GM12878 (cell line): ENCODE measurements around the gene LMAN2L. TPM values are rescaled to one million over a fixed set of nuclear protein-coding genes. Genes with fewer than 3 reads are reported as not detected.

ENCODE experiments used
- ATAC-seq: fragments of 200-7000 bp; cut with Tn5 transposase; 3 replicates; pipeline ENCODE4 v1.9.1; 2020; ENCODE audit warnings: mild to moderate bottlenecking, moderate library complexity
- BruUV-seq: library from RNA; stranded (reverse); fragments of 400-500 nt; replicated peaks from 2 replicates; lab custom pipeline; 2021; lab: Mats Ljungman, UMichigan
- CTCF ChIA-PET: fragments of 300-600 bp; sonication (Branson Sonifier 250); formaldehyde crosslinking; extraction: SDS; loops from one replicate; lab custom pipeline; 2021; ENCODE audit warnings: inconsistent platforms; lab: Yijun Ruan, JAX
- POLR2A ChIA-PET: fragments of 350-600 bp; formaldehyde crosslinking; extraction: SDS; loops from one replicate; lab custom pipeline; 2021; ENCODE audit warnings: inconsistent platforms; lab: Charles Lee
- RAD21 ChIA-PET: fragments of 300-600 bp; sonication (Branson Sonifier 250); formaldehyde crosslinking; loops from one replicate; lab custom pipeline; 2023; ENCODE audit warnings: antibody characterized with exemption; ENCODE audit not compliant: unreplicated experiment; lab: Charles Lee
- SMC1A ChIA-PET: fragments of 300-600 bp; sonication (Branson Sonifier 250); formaldehyde crosslinking; loops from one replicate; lab custom pipeline; 2023; ENCODE audit not compliant: unreplicated experiment, uncharacterized antibody; lab: Charles Lee
- DNase-seq: peaks from one replicate; pipeline ENCODE4 v3.0.0-alpha.2; 2011; ENCODE audit warnings: low read depth, low spot score
- FAIRE-seq: peaks from 3 replicates; lab custom pipeline; 2011; peaks lifted over from hg19 to GRCh38; lab: Jason Lieb, UNC
- H2AFZ ChIP-seq: 2 replicates; pipeline ENCODE4 v1.6.0; 2011; ENCODE audit warnings: low read depth, low read length, control low read depth; ENCODE audit not compliant: control insufficient read depth
- H3K27ac ChIP-seq: 2 replicates; pipeline ENCODE4 v1.5.1; 2011; ENCODE audit warnings: control low read depth; ENCODE audit not compliant: control insufficient read depth, insufficient read depth
- H3K27me3 ChIP-seq, 2 experiments: replicated peaks in 1 of 2; 2 replicates each; pipeline versions ENCODE4 v1.6.0 to v1.6.1; 2011; ENCODE audit warnings: low read length in 1 of 2; ENCODE audit not compliant: control insufficient read depth in 2 of 2, insufficient read depth in 2 of 2
- H3K36me3 ChIP-seq, 2 experiments: 2 replicates each; pipeline ENCODE4 v1.5.1; 2011; ENCODE audit warnings: low read length in 1 of 2; ENCODE audit not compliant: control insufficient read depth in 2 of 2, insufficient read depth in 2 of 2
- H3K4me1 ChIP-seq: 2 replicates; pipeline ENCODE4 v1.6.1; 2011; ENCODE audit warnings: mild to moderate bottlenecking, low read length, moderate library complexity, mixed read lengths; ENCODE audit not compliant: control insufficient read depth, insufficient read depth
- H3K4me2 ChIP-seq: 2 replicates; pipeline ENCODE4 v1.6.0; 2011; ENCODE audit warnings: control low read depth; ENCODE audit not compliant: control insufficient read depth, insufficient read depth
- H3K4me3 ChIP-seq: fragments of 200-600 bp; sonication (generic); 2 replicates; pipeline ENCODE4 v1.5.1; 2016
- H3K79me2 ChIP-seq: 2 replicates; pipeline ENCODE4 v1.6.0; 2011; ENCODE audit warnings: low read length; ENCODE audit not compliant: control insufficient read depth, insufficient read depth
- H3K9ac ChIP-seq: 2 replicates; pipeline ENCODE4 v1.8.0; 2011; ENCODE audit warnings: low read length, control low read depth, mixed read lengths; ENCODE audit not compliant: control insufficient read depth, insufficient read depth
- H3K9me3 ChIP-seq: replicated peaks from 3 replicates; pipeline ENCODE4 v1.5.1; 2011; ENCODE audit warnings: mild to moderate bottlenecking, low read length; ENCODE audit not compliant: control insufficient read depth, insufficient read depth
- H4K20me1 ChIP-seq: 2 replicates; pipeline ENCODE4 v1.6.0; 2011; ENCODE audit not compliant: control insufficient read depth, insufficient read depth
- EZH2 ChIP-seq: IDR thresholded peaks from 2 replicates; pipeline ENCODE4 v1.6.1; 2012; ENCODE audit warnings: low read depth, mild to moderate bottlenecking, control low read depth, inconsistent platforms, low read length, borderline replicate concordance; ENCODE audit not compliant: control insufficient read depth
- KAT2A ChIP-seq: conservative IDR thresholded peaks from 2 replicates; pipeline ENCODE4 v1.6.1; 2011; ENCODE audit warnings: low read depth, low read length; ENCODE audit not compliant: control insufficient read depth
- KDM1A ChIP-seq: fragments of 200-600 bp; sonication (generic); IDR thresholded peaks from 2 replicates; pipeline ENCODE4 v1.6.1; 2016; ENCODE audit warnings: borderline replicate concordance
- KLF5 ChIP-seq: fragments of 450-650 bp; IDR thresholded peaks from 2 replicates; pipeline ENCODE4 v1.6.1; 2014; ENCODE audit warnings: mild to moderate bottlenecking; ENCODE audit not compliant: partially characterized antibody
- MYB ChIP-seq: fragments of 150-350 bp; IDR thresholded peaks from 2 replicates; pipeline ENCODE4 v1.6.1; 2014; ENCODE audit warnings: mild to moderate bottlenecking, low read depth, low read length, borderline replicate concordance
- MYC ChIP-seq: IDR thresholded peaks from 2 replicates; pipeline ENCODE4 v1.6.1; 2011; ENCODE audit warnings: mild to moderate bottlenecking, low read length, moderate library complexity, inconsistent platforms; ENCODE audit not compliant: insufficient read depth, insufficient replicate concordance, insufficient read length, severe bottlenecking
- NR2C2 ChIP-seq: IDR thresholded peaks from 2 replicates; pipeline ENCODE4 v1.6.1; 2011; ENCODE audit warnings: borderline replicate concordance, low read depth; ENCODE audit not compliant: control insufficient read depth, insufficient read length
- RFX5 ChIP-seq: IDR thresholded peaks from 2 replicates; pipeline ENCODE4 v1.6.1; 2011; ENCODE audit warnings: low read depth, low read length, improper control_type of control experiment
- SP1 ChIP-seq: IDR thresholded peaks from one replicate; pipeline ENCODE4 v1.6.1; 2011; ENCODE audit warnings: low read depth, low read length
- TCF12 ChIP-seq: IDR thresholded peaks from 2 replicates; pipeline ENCODE4 v1.6.1; 2011; ENCODE audit warnings: low read depth, mild to moderate bottlenecking, low read length
- WGBS: methylation state at CpG from one replicate; pipeline ENCODE4 v1.1.6; 2016; ENCODE audit warnings: low lambda C conversion rate; ENCODE audit not compliant: insufficient replicate concordance, insufficient coverage; ENCODE audit errors: missing lambda C conversion rate; 5-methylcytosine and 5-hydroxymethylcytosine counted together
- in situ Hi-C: fragments of 300-500 bp; cut with MboI; formaldehyde crosslinking; loops from 9 replicates; pipeline ENCODE4 v1.14.3; 2018; ENCODE audit warnings: mixed read lengths
- intact Hi-C: fragments of 100-400 bp; cut with micrococcal nuclease; formaldehyde crosslinking; loops from one replicate; pipeline ENCODE4 v1.14.2; 2022; ENCODE audit not compliant: unreplicated experiment
- polyA plus RNA-seq, 11 experiments: library from polyadenylated mRNA; depleted of rRNA in 4 of 11; unstranded in 6 of 11; stranded (reverse) in 5 of 11; fragments of >200 nt; fragmentation: Nextera tagmentation in 4 of 11; fragmentation: Illumina TruSeq in 1 of 11; extraction: Ambion mirVana in 4 of 11; extraction: Trizol in 1 of 11; gene quantifications; 1 replicate in 1 of 11; 2 replicates in 10 of 11; pipeline versions ENCODE4 v1.2.1 to v1.2.3, GENCODE V29; 2011 to 2016; ENCODE audit warnings: inconsistent platforms in 2 of 11, missing spikeins in 2 of 11, low read depth in 1 of 11
- total RNA-seq, 4 experiments: library from RNA; depleted of rRNA in 3 of 4; stranded (reverse); fragments of >200 nt in 3 of 4; fragmentation: Illumina TruSeq in 1 of 4; extraction: Trizol in 1 of 4; gene quantifications; 2 replicates each; pipeline versions ENCODE4 v1.2.1 to v1.2.3, GENCODE V29; 2013 to 2021
- TF ChIP-seq, protein P1 (sequence below): fragments of 450-650 bp; formaldehyde crosslinking; IDR thresholded peaks from 2 replicates; pipeline ENCODE4 v1.5.0; 2022; ENCODE audit warnings: mild to moderate bottlenecking, missing genetic modification characterization

The LMAN2L gene
- total and polyA plus RNA-seq, 10 of the 15 experiments (the other 5 are each of a cell fraction or from before 2014, with no cell fraction given): 5.7 to 16.3 (median 10.7) TPM

DNA sequence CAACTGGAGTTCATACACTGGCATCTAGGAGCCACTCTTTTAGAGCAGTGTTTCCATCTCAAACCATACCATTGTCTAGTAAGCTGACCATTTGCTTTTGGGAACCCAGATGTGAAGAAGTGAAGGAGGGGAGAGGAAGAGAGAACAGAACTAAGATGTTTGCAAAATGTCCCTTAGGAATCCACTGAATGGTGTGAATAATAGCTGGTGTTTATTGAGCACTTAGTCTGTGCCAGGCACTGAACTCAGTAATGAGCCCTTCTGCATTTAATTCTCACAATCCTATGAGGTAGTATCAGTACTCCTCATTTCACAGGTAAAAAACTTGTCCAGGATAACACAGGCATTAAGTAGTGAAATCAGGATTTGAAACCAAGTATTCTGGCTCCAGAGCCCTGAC is 23.5 kb downstream of the LMAN2L start:
- no peak overlapping the region for H3K4me3 ChIP-seq
- intact Hi-C loops: no loop called here
- no TSS peak for BruUV-seq
- ChIA-PET CTCF (no interaction called here), POLR2A (no interaction called here), SMC1A (no interaction called here)
- no peaks in the 10 kb centered on the region for H3K9me3 ChIP-seq
- H3K27ac ChIP-seq: no peak overlapping the region
- ATAC-seq: no peak
- H3K4me2 ChIP-seq: no peak overlapping the region
- in situ Hi-C loops: no loop called here
- no peak for FAIRE-seq
- H3K36me3 ChIP-seq: peaks cover 0 to 7% of the 10 kb centered on the region in 2 experiments; a peak in 2 of 4 replicates
- no peaks in the 10 kb centered on the region for H3K27me3 ChIP-seq
- no peak for DNase-seq
- TF ChIP-seq KLF5 (no peak), KDM1A (no peak), SP1 (no peak), TCF12 (no peak)
- TF ChIP-seq, protein P1, sequence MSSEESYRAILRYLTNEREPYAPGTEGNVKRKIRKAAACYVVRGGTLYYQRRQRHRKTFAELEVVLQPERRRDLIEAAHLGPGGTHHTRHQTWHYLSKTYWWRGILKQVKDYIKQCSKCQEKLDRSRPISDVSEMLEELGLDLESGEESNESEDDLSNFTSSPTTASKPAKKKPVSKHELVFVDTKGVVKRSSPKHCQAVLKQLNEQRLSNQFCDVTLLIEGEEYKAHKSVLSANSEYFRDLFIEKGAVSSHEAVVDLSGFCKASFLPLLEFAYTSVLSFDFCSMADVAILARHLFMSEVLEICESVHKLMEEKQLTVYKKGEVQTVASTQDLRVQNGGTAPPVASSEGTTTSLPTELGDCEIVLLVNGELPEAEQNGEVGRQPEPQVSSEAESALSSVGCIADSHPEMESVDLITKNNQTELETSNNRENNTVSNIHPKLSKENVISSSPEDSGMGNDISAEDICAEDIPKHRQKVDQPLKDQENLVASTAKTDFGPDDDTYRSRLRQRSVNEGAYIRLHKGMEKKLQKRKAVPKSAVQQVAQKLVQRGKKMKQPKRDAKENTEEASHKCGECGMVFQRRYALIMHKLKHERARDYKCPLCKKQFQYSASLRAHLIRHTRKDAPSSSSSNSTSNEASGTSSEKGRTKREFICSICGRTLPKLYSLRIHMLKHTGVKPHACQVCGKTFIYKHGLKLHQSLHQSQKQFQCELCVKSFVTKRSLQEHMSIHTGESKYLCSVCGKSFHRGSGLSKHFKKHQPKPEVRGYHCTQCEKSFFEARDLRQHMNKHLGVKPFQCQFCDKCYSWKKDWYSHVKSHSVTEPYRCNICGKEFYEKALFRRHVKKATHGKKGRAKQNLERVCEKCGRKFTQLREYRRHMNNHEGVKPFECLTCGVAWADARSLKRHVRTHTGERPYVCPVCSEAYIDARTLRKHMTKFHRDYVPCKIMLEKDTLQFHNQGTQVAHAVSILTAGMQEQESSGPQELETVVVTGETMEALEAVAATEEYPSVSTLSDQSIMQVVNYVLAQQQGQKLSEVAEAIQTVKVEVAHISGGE: no peak
- TF ChIP-seq, all 136 proteins: peak for 0
- RAD21 ChIA-PET: no interaction called here
- Histone ChIP-seq H3K79me2 (no peaks in the 10 kb centered on the region), H3K9ac (no peak overlapping the region), H4K20me1 (no peaks in the 10 kb centered on the region), H3K4me1 (no peaks in the 10 kb centered on the region), H2AFZ (no peak overlapping the region)

DNA sequence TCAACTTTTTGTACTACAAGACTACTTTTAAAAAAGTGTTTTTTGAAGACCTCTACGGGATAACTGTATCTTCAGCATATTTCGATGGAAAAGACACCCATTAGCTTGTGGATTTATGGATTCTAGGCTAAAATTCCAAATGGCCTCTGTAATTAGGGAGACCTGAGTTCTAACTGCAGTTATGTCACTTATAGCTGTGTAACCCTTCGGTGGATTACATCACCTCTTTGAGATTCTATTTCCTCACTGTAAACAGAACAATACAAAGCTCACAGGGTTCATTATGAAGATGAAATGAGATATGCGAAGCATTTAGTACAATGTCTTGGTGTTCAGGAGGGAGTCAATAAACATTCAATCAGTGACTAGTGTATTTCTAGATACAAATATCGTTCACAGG is 24.2 kb downstream of the LMAN2L start:
- Histone ChIP-seq H3K4me3 (no peak overlapping the region), H3K4me2 (no peak overlapping the region), H3K9me3 (no peaks in the 10 kb centered on the region), H3K4me1 (no peaks in the 10 kb centered on the region), H3K27me3 (no peaks in the 10 kb centered on the region)
- ATAC-seq (no peak), DNase-seq (no peak)
- in situ Hi-C loops: no loop called here
- CTCF ChIA-PET: no interaction called here
- TF ChIP-seq MYB: no peak
- no peak for TF ChIP-seq RFX5
- TF ChIP-seq MYC: no peak
- no peak for TF ChIP-seq EZH2
- TF ChIP-seq NR2C2: no peak
- TF ChIP-seq KAT2A: no peak
- TF ChIP-seq, all 136 proteins: peak for 0
- Histone ChIP-seq H2AFZ (no peak overlapping the region), H3K9ac (no peak overlapping the region), H3K79me2 (no peaks in the 10 kb centered on the region), H3K36me3 (peaks cover 0 to 8% of the 10 kb centered on the region in 2 experiments; a peak in 2 of 4 replicates), H4K20me1 (no peaks in the 10 kb centered on the region), H3K27ac (no peak overlapping the region)
- no peak for FAIRE-seq
- ChIA-PET POLR2A (no interaction called here), RAD21 (no interaction called here), SMC1A (no interaction called here)
- BruUV-seq: no TSS peak
- WGBS: 97% methylated on average over 5 of the region's 5 CpGs
- intact Hi-C loops: no loop called here
